HCT116 (cell line): ENCODE results near the gene KLHDC10. TPM values are rescaled to one million over a fixed set of nuclear protein-coding genes. Genes with fewer than 3 reads are reported as not detected.

Source experiments
- ATAC-seq: fragments of 200-7000 bp; cut with Tn5 transposase; 2 replicates; pipeline ENCODE4 v1.9.1; 2020; ENCODE audit warnings: mild to moderate bottlenecking, moderate library complexity
- BruUV-seq: library from RNA; stranded (reverse); fragments of 400-500 nt; replicated peaks from 2 replicates; lab custom pipeline; 2021; lab: Mats Ljungman, UMichigan
- CTCF ChIA-PET: fragments of 300-600 bp; sonication (Branson Sonifier 250); formaldehyde crosslinking; loops from one replicate; lab custom pipeline; 2021; ENCODE audit warnings: antibody characterized with exemption; lab: Charles Lee
- POLR2A ChIA-PET: fragments of 300-600, 350-600 bp; sonication (Branson Sonifier 250); formaldehyde crosslinking; loops from one replicate; lab custom pipeline; 2021; ENCODE audit warnings: antibody characterized with exemption; lab: Charles Lee
- RAD21 ChIA-PET, 2 experiments: fragments of 300-600 bp; sonication (Branson Sonifier 250); formaldehyde crosslinking; loops; one replicate each; lab custom pipeline; 2023; ENCODE audit warnings: low total read pairs in 2 of 2; ENCODE audit not compliant: uncharacterized antibody in 2 of 2, unreplicated experiment in 2 of 2, low non-redundant PET in 1 of 2; lab: Charles Lee
- DNase-seq: peaks from one replicate; pipeline ENCODE4 v3.0.0-alpha.2; 2010; ENCODE audit warnings: low read depth, low spot score
- H2AFZ ChIP-seq: fragments of 200-600 bp; shearing (Covaris generic), sonication (generic); 2 replicates; pipeline ENCODE4 v1.6.1; 2017; ENCODE audit warnings: low read depth, mixed run types, mixed read lengths, antibody characterized with exemption, low read length; ENCODE audit not compliant: poor library complexity, severe bottlenecking
- H3K27ac ChIP-seq: 2 replicates; pipeline ENCODE4 v1.5.1; 2012; ENCODE audit warnings: low read depth, low read length
- H3K27me3 ChIP-seq: fragments of 200-600 bp; sonication (generic); 2 replicates; pipeline ENCODE4 v1.6.1; 2016; ENCODE audit warnings: mixed run types, low read length, mixed read lengths; ENCODE audit not compliant: insufficient read depth
- H3K36me3 ChIP-seq, 2 experiments: fragments of 200-500 bp in 1 of 2; fragments of 200-600 bp in 1 of 2; sonication (Bioruptor generic) in 1 of 2; sonication (generic) in 1 of 2; 2 replicates each; pipeline versions ENCODE4 v1.5.1 to v1.6.1; 2014 to 2016; ENCODE audit warnings: low read length in 2 of 2, inconsistent platforms in 1 of 2, mixed read lengths in 1 of 2, mixed run types in 1 of 2; ENCODE audit not compliant: insufficient read depth in 2 of 2, control insufficient read depth in 1 of 2
- H3K4me1 ChIP-seq, 2 experiments: fragments of 200-600 bp in 1 of 2; sonication (generic) in 1 of 2; 2 replicates each; pipeline versions ENCODE4 v1.5.1 to v1.6.1; 2012 to 2017; ENCODE audit warnings: low read length in 2 of 2, inconsistent platforms in 1 of 2, mild to moderate bottlenecking in 1 of 2, mixed read lengths in 1 of 2, mixed run types in 1 of 2, moderate library complexity in 1 of 2; ENCODE audit not compliant: insufficient read depth in 2 of 2, control insufficient read depth in 1 of 2
- H3K4me2 ChIP-seq: fragments of 200-600 bp; sonication (generic); 2 replicates; pipeline ENCODE4 v1.6.1; 2017; ENCODE audit warnings: mixed run types, low read length, mixed read lengths
- H3K4me3 ChIP-seq, 2 experiments: fragments of 200-600 bp in 1 of 2; sonication (generic) in 1 of 2; replicated peaks in 1 of 2; 2 replicates each; pipeline ENCODE4 v1.5.1; 2011 to 2016; ENCODE audit warnings: low read length in 2 of 2, control low read depth in 1 of 2, low read depth in 1 of 2, mild to moderate bottlenecking in 1 of 2, mixed read lengths in 1 of 2, mixed run types in 1 of 2
- H3K79me2 ChIP-seq: fragments of 200-600 bp; sonication (generic); 2 replicates; pipeline ENCODE4 v1.6.1; 2017; ENCODE audit warnings: mild to moderate bottlenecking, mixed run types, low read length, moderate library complexity, mixed read lengths; ENCODE audit not compliant: insufficient read depth
- H3K9ac ChIP-seq: fragments of 200-600 bp; sonication (generic); 2 replicates; pipeline ENCODE4 v1.6.1; 2016; ENCODE audit warnings: low read length, mixed read lengths
- H3K9me2 ChIP-seq: fragments of 200-600 bp; sonication (generic), shearing (Covaris generic); 2 replicates; pipeline ENCODE4 v1.6.1; 2017; ENCODE audit warnings: mixed run types, mild to moderate bottlenecking, moderate library complexity; ENCODE audit not compliant: insufficient read depth
- H3K9me3 ChIP-seq, 2 experiments: fragments of 200-500 bp in 1 of 2; fragments of 200-600 bp in 1 of 2; sonication (Bioruptor generic) in 1 of 2; sonication (generic) in 1 of 2; 2 replicates each; pipeline ENCODE4 v1.6.1; 2014 to 2017; ENCODE audit warnings: low read length in 2 of 2, mixed read lengths in 2 of 2, inconsistent platforms in 1 of 2, low read depth in 1 of 2, mild to moderate bottlenecking in 1 of 2, mixed run types in 1 of 2, moderate library complexity in 1 of 2; ENCODE audit not compliant: control insufficient read depth in 1 of 2, insufficient read depth in 1 of 2
- H4K20me1 ChIP-seq: fragments of 200-600 bp; sonication (generic), shearing (Covaris generic); 2 replicates; pipeline ENCODE4 v1.6.1; 2017; ENCODE audit warnings: mixed run types, mild to moderate bottlenecking, moderate library complexity; ENCODE audit not compliant: insufficient read depth
- CBX3 ChIP-seq: IDR thresholded peaks from 2 replicates; pipeline ENCODE4 v1.6.1; 2012; ENCODE audit warnings: low read depth
- CEBPB ChIP-seq: IDR thresholded peaks from 2 replicates; pipeline ENCODE4 v1.6.1; 2012; ENCODE audit warnings: low read depth
- EZH2 ChIP-seq: fragments of 200-600 bp; sonication (generic); IDR thresholded peaks from 2 replicates; pipeline ENCODE4 v1.6.1; 2017; ENCODE audit warnings: antibody characterized with exemption, mixed run types
- EZH2phosphoT487 ChIP-seq: fragments of 200-600 bp; IDR thresholded peaks from 2 replicates; pipeline ENCODE4 v1.6.1; 2018; ENCODE audit warnings: antibody characterized with exemption, borderline replicate concordance
- FOSL1 ChIP-seq: IDR thresholded peaks from 2 replicates; pipeline ENCODE4 v1.6.1; 2012; ENCODE audit warnings: low read depth
- JUND ChIP-seq: IDR thresholded peaks from 2 replicates; pipeline ENCODE4 v1.6.1; 2012
- POLR2AphosphoS5 ChIP-seq: IDR thresholded peaks from 2 replicates; pipeline ENCODE4 v1.6.1; 2011; ENCODE audit warnings: mild to moderate bottlenecking, low read depth, low read length, moderate library complexity
- SIN3A ChIP-seq: IDR thresholded peaks from 2 replicates; pipeline ENCODE4 v1.6.1; 2012; ENCODE audit warnings: low read depth
- SP1 ChIP-seq: IDR thresholded peaks from 2 replicates; pipeline ENCODE4 v1.6.1; 2012; ENCODE audit warnings: low read depth
- SRF ChIP-seq: IDR thresholded peaks from 2 replicates; pipeline ENCODE4 v1.6.1; 2012; ENCODE audit warnings: low read depth
- TCF7L2 ChIP-seq: IDR thresholded peaks from 2 replicates; pipeline ENCODE4 v1.7.0; 2011; ENCODE audit warnings: borderline replicate concordance, inconsistent platforms; ENCODE audit not compliant: insufficient read depth, insufficient read length; ENCODE audit errors: extremely low read depth
- intact Hi-C: fragments of 100-400 bp; cut with micrococcal nuclease; formaldehyde crosslinking; loops from 2 replicates; pipeline ENCODE4 v1.10.0; 2022
- total RNA-seq: library from RNA; stranded (reverse); gene quantifications from one replicate; pipeline ENCODE4 v1.2.1, GENCODE V29; 2021; ENCODE audit not compliant: unreplicated experiment
- TF ChIP-seq, protein P1 (sequence below): IDR thresholded peaks from 2 replicates; pipeline ENCODE4 v1.6.1; 2012; ENCODE audit warnings: low read depth
- TF ChIP-seq, protein P2 (sequence below): IDR thresholded peaks from 2 replicates; pipeline ENCODE4 v1.6.1; 2012

The KLHDC10 gene
- total RNA-seq, 1 experiment from 2014 or later, result 25.8 TPM

DNA sequence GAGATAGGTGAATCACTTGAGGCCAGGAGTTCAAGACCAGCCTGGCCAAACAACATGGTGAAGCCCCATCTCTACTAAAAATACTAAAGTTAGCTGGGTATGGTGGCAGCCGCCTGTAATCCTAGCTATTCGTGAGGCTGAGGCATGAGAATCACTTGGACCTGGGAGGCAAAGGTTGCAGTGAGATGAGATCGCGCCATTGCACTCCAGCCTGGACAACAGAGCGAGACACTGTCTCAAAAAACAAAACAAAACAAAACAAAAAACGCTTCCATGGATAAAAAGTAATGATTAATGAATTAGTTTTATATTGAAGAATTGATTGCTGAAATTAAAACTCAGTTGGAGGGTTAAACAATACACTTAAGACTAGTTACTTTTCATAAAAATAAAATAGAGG is 32.3 kb downstream of the KLHDC10 start:
- no peak for ATAC-seq
- no peak for DNase-seq
- TF ChIP-seq SIN3A (no peak), SRF (no peak)
- TF ChIP-seq, protein P1, sequence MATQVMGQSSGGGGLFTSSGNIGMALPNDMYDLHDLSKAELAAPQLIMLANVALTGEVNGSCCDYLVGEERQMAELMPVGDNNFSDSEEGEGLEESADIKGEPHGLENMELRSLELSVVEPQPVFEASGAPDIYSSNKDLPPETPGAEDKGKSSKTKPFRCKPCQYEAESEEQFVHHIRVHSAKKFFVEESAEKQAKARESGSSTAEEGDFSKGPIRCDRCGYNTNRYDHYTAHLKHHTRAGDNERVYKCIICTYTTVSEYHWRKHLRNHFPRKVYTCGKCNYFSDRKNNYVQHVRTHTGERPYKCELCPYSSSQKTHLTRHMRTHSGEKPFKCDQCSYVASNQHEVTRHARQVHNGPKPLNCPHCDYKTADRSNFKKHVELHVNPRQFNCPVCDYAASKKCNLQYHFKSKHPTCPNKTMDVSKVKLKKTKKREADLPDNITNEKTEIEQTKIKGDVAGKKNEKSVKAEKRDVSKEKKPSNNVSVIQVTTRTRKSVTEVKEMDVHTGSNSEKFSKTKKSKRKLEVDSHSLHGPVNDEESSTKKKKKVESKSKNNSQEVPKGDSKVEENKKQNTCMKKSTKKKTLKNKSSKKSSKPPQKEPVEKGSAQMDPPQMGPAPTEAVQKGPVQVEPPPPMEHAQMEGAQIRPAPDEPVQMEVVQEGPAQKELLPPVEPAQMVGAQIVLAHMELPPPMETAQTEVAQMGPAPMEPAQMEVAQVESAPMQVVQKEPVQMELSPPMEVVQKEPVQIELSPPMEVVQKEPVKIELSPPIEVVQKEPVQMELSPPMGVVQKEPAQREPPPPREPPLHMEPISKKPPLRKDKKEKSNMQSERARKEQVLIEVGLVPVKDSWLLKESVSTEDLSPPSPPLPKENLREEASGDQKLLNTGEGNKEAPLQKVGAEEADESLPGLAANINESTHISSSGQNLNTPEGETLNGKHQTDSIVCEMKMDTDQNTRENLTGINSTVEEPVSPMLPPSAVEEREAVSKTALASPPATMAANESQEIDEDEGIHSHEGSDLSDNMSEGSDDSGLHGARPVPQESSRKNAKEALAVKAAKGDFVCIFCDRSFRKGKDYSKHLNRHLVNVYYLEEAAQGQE, result no peak
- TF ChIP-seq, protein P2, sequence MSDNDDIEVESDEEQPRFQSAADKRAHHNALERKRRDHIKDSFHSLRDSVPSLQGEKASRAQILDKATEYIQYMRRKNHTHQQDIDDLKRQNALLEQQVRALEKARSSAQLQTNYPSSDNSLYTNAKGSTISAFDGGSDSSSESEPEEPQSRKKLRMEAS, result no peak
- H4K20me1 ChIP-seq, result no peaks in the 10 kb centered on the region
- no peaks in the 10 kb centered on the region for H3K36me3 ChIP-seq
- no peaks in the 10 kb centered on the region for H3K9me2 ChIP-seq
- H2AFZ ChIP-seq, result no peak overlapping the region
- no peak overlapping the region for H3K9ac ChIP-seq
- ChIA-PET CTCF (interaction anchor here (1.2 to 1.3 kb wide), 2 partner anchors 19 to 30 kb away, joined by 3 read pairs; no protein-coding TSS in a partner anchor), POLR2A (no interaction called here), RAD21 (no interaction called here)
- no TSS peak for BruUV-seq
- H3K4me2 ChIP-seq, result no peak overlapping the region
- no peaks in the 10 kb centered on the region for H3K4me1 ChIP-seq
- no peak overlapping the region for H3K4me3 ChIP-seq
- H3K27me3 ChIP-seq, result no peaks in the 10 kb centered on the region
- H3K9me3 ChIP-seq, result no peaks in the 10 kb centered on the region
- no peak overlapping the region for H3K27ac ChIP-seq
- intact Hi-C loops, result no loop called here
- no peaks in the 10 kb centered on the region for H3K79me2 ChIP-seq

DNA sequence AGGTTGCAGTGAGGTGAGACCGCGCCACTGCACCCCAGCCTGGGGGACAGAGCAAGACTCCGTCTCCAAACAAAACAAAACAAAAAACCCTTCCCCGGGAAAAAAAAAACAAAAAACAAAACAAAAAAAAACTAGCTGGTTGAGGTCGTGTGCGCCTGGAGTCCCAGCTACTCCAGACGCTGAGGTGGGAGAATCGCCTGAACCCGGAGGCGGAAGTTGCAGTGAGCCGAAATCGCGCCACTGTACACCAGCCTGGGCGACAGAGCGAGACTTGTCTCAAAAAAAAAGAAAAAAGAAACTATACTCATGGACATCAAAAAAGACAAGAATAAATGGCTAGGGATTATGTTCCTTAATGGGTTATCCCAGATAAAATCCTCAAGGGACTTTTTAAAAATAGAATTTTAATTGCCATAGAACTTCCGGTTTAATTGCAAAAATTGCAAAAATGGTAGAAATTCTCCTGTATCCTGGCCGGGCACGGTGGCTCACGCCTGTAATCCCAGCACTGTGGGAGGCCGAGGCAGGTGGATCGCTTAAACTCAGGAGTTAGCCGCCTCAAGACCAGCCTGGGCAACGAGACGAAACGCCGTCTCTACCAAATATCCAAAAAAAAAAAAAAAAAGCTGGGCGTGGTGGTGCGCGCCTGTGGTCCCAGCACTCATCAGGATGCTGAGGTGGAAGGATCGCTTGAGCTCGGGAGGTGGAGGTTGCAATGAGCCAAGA is 37.8 kb downstream of the KLHDC10 start:
- no peaks in the 10 kb centered on the region for H4K20me1 ChIP-seq
- no peaks in the 10 kb centered on the region for H3K9me2 ChIP-seq
- TF ChIP-seq EZH2 (no peak), EZH2phosphoT487 (no peak), SRF (no peak), TCF7L2 (no peak), JUND (no peak), CEBPB (no peak), FOSL1 (no peak), SIN3A (no peak), POLR2AphosphoS5 (no peak), CBX3 (no peak), SP1 (no peak)
- TF ChIP-seq, protein P2, result no peak
- no peaks in the 10 kb centered on the region for H3K9me3 ChIP-seq
- no peaks in the 10 kb centered on the region for H3K4me1 ChIP-seq
- H3K27me3 ChIP-seq, result no peaks in the 10 kb centered on the region
- ChIA-PET CTCF (no interaction called here), RAD21 (no interaction called here), POLR2A (no interaction called here)
- ATAC-seq, result no peak
- no peaks in the 10 kb centered on the region for H3K79me2 ChIP-seq
- no peak overlapping the region for H2AFZ ChIP-seq
- no peak overlapping the region for H3K4me2 ChIP-seq
- no peak for DNase-seq
- no peak overlapping the region for H3K9ac ChIP-seq
- H3K36me3 ChIP-seq, result no peaks in the 10 kb centered on the region
- intact Hi-C loops, result no loop called here
- H3K4me3 ChIP-seq, result no peak overlapping the region
- no TSS peak for BruUV-seq
- H3K27ac ChIP-seq, result no peak overlapping the region
